GM21390 (cell line): ENCODE results near the gene OR4L1.
"Not testable (repeated sequence)": the region's sequence is repeated elsewhere in the genome, so short reads cannot be mapped to it uniquely, and the experiment has no call there.

Source experiments
- ATAC-seq: cut with Tn5 transposase; IDR thresholded peaks from one replicate; pipeline ENCODE4 v1.9.1; 2021; ENCODE audit not compliant: unreplicated experiment

OR4L1 gene

GRCh38 chr14:20059745-20060144 is at the start of gene OR4L1:
Gene OR4L1, plus strand, starts transcription at chr14:20060045. Its CDS starts 0 bp downstream, at chr14:20060045.
- ATAC-seq = no peak

DNA sequence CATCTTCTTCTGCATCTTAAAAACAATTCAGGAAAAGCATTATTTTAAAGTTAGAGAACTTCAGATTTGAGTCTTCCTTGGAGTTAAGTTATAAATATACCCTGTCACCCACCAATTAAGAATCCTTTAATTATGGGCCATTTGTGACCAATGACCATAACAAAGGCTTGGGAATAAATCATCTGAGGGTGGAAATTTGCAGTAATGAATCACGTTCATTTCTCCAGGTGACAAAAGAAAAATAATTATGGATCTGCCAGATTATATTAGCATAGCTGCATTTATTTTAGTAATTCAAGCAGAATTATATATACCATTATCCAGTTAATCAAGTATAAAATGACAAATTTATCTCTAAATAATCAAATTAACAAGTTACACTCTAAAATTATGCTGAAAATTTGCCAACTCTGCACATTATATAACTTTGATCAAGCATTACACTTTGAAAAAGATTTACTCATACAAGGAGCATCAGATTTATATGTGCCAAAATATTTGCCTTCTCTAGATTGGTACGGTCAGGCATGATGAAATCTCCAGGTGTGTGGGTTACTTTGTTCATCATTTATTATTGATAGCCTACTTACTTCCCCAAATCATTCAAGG is 40.5 kb upstream of the OR4L1 start, which contains the start of gene OR4K14:
OR4K14 (minus strand) TSS at position 51 of the 609 bp plus-strand sequence. CDS start 4,114 bp downstream, outside the sequence.
- no peak for ATAC-seq

DNA sequence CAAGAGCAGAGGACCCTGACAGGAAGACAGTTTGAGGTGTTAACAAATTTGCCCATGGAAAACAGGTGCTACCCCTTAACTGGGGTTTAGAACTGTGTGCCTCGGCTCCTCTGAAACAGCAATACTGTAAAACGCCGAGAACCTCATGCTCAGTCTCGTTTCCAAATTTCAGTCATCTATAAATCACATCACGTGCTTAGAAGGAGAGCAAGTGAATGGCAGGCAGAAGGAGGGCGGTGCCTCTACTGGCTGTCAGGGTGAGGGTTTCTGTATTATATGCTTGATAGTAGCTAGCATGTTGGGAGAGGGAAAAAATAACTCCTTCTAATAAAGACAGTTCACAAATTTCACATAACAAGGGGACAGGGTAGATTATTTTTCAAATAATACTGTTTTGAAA is 28.8 kb upstream of the OR4L1 start:
- no peak for ATAC-seq

DNA sequence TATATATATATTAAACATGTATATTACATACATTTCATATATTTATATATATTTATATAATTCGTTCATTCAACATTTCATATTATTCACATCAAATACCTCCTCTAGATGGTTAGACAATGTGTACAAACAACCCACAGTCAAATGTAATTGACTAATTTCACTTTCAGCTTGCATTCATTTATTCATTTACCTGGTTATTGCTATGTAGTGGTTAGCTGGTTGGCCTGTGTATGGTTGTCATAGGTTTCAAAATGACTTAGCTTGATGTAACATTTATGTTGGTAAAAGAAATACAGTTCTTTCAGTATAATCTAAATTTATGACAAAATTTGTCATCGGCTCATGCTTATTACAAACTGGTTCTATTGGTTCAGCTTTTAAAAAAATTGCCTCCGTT is 24.4 kb upstream of the OR4L1 start:
- no peak for ATAC-seq

- no peak for ATAC-seq
Measured at GRCh38 chr14:20035938-20036337, 23.9 kb upstream of the OR4L1 start, which contains the start of gene OR4K13. Gene OR4K13, minus strand, starts transcription at chr14:20036038. Its CDS starts 1,280 bp downstream, at chr14:20034758.

DNA sequence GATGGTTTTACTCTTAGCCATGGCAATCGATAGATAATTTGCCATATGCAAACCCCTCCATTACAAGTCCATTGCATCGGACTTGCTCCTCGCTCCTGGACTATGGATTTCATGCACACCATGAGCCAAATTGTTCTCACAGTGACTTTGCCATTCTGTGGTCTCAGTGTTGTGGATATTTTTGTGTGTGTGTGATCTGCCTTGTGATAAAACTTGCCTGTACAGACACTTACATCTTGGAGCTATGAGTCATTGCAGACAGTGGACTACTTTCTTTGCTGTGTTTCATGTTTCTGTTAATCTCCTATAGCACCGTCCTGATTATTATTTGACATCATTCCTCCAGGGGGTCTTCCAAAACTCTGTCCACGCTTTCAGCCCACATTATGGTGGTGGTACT is 15.6 kb upstream of the OR4L1 start:
- ATAC-seq = no peak

DNA sequence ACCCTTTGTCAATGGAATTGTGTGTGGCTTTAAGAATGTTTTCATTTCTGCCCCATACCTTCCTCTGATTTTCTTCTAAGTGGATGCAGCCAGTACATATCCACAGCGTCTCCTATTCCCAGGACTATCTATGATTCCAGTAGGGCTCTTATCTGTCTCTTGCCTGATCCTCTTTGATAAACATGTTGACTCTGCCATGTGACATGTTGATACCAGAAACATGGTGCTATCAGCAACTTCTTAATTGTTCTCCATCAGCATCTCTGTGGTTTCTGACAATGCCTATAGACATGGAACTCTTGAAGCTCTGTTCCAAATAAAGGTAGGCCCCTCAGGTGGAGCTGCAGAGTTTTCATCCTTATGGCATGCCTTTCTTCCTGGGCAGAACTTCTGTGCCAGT is 11.6 kb upstream of the OR4L1 start:
- no peak for ATAC-seq

DNA sequence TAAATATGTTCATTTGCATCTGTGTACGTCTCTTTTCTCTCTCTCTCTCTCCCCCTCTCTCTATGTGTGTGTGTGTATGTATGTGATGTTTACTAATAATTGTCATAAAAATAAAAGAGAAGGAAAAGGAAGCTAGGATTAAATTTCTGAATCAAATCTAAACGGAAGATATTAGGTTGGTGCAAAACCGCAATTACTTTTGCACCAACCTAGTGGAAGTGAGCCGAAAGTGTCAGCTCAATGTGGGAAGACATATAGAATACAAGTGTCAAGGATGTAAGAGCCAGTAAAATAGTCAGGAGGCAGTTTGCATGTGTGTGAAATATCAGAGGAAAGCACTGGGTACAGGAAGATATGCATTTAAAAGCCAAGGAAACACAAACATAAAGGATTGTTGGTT is 32.2 kb downstream of the OR4L1 start:
- no peak for ATAC-seq

DNA sequence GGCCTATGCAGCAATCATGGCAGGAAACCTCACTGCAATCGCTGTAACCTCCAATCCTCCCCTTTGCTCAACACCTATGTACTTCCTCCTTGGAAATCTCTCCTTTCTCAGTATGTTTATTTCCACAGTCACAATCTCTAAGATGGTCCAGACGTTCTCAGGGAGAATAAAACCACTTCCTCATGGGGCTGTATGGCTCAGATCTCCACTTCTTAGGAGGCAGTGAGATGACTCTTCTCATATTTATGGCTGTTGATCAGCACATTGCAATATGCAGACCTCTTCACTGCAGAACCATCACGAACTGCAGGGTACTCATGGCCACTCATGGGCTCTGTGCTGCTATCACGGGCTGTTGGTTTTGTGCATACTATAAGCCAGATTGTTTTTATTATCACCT is 33.6 kb downstream of the OR4L1 start:
- ATAC-seq = no peak

GRCh38 chr14:20098926-20099770 is 39.3 kb downstream of the OR4L1 start:
- not testable (repeated sequence) for ATAC-seq

- no peak for ATAC-seq
Measured at GRCh38 chr14:20110438-20110837, 50.6 kb downstream of the OR4L1 start, which contains the start of gene OR4K17. Gene OR4K17, plus strand, starts transcription at chr14:20110739. Its CDS starts 6,761 bp downstream, at chr14:20117500.
